AG04450 (cell line): ENCODE measurements around the gene WDR77. TPM values are rescaled to one million over a fixed set of nuclear protein-coding genes. Genes with fewer than 3 reads are reported as not detected.

Source experiments
- CTCF ChIA-PET: fragments of 300-600, 350-600 bp; formaldehyde crosslinking; extraction: SDS; loops from one replicate; lab custom pipeline; 2022; ENCODE audit warnings: antibody characterized with exemption, inconsistent platforms; lab: Charles Lee
- POLR2A ChIA-PET: fragments of 350-600 bp; formaldehyde crosslinking; extraction: SDS; loops from one replicate; lab custom pipeline; 2021; ENCODE audit warnings: antibody characterized with exemption, inconsistent platforms; lab: Yijun Ruan, JAX
- DNase-seq: peaks from one replicate; pipeline ENCODE4 v3.0.0-alpha.2; 2011; ENCODE audit warnings: low read depth, low spot score
- H3K27ac ChIP-seq: one replicate; pipeline ENCODE4 v1.5.1; 2012; ENCODE audit warnings: low read depth, low read length, control low read depth
- H3K27me3 ChIP-seq: one replicate; pipeline ENCODE4 v1.6.0; 2012; ENCODE audit warnings: low read length; ENCODE audit not compliant: control insufficient read depth, insufficient read depth
- H3K4me3 ChIP-seq: 2 replicates; pipeline ENCODE4 v1.5.1; 2011; ENCODE audit warnings: mild to moderate bottlenecking, low read depth, low read length, control low read depth
- H3K9me3 ChIP-seq: 2 replicates; pipeline ENCODE4 v1.5.1; 2012; ENCODE audit warnings: low read length; ENCODE audit not compliant: control insufficient read depth, insufficient read depth
- polyA plus RNA-seq: library from polyadenylated mRNA; depleted of rRNA; stranded (reverse); fragments of >200 nt; gene quantifications from 2 replicates; pipeline ENCODE4 v1.2.3, GENCODE V29; 2011
- TF ChIP-seq, protein P1 (sequence below): IDR thresholded peaks from 2 replicates; pipeline ENCODE4 v1.5.1; 2011; ENCODE audit warnings: low read depth, low read length, control low read depth, inconsistent platforms

Gene WDR77
- polyA plus RNA-seq, 1 experiment = 86.9 TPM

DNA sequence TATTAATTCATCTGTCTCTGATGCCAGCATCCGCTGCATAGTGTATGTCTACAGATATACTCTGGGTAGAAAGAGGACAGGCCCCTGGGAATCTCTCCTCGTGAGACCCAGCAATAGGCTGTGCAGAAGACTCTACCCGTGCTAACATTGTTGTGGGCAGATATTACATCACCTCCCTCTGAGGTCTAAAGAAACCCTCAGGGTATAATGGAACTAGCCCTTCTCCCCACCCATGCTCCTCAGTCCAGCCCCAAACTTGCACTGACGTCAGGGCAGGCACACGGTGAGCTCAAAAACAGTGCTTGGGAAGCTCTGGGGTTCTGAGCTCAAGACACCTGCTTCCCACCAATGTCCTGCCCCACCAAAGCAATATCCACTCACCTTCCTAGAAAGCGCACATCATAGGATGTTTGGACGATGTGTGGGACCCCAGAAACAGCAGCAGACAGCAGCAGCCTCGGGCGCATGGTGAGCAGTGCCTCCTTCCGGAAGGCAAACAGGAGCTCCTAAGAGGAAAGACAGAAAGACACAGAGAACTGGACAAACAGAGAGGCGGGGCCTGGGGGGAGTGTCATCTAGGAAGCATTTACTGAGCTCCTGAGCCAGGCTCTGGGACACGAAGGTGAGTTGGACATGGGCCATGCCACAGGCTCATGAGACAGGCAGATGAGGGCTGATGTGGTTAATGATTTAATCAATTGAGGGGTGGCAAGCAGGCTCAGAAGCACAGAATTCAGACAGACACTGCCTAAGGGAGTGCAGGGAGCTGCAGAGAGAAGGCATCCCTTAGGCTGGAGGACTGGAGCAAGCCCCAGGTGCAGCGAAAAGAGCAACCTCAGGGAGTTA, 26.3 kb downstream of the WDR77 start:
- H3K9me3 ChIP-seq = no peaks in the 10 kb centered on the region
- H3K27ac ChIP-seq = no peak overlapping the region
- TF ChIP-seq, protein P1, sequence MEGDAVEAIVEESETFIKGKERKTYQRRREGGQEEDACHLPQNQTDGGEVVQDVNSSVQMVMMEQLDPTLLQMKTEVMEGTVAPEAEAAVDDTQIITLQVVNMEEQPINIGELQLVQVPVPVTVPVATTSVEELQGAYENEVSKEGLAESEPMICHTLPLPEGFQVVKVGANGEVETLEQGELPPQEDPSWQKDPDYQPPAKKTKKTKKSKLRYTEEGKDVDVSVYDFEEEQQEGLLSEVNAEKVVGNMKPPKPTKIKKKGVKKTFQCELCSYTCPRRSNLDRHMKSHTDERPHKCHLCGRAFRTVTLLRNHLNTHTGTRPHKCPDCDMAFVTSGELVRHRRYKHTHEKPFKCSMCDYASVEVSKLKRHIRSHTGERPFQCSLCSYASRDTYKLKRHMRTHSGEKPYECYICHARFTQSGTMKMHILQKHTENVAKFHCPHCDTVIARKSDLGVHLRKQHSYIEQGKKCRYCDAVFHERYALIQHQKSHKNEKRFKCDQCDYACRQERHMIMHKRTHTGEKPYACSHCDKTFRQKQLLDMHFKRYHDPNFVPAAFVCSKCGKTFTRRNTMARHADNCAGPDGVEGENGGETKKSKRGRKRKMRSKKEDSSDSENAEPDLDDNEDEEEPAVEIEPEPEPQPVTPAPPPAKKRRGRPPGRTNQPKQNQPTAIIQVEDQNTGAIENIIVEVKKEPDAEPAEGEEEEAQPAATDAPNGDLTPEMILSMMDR = no peak
- ChIA-PET CTCF (interaction anchor here (0.6 kb wide), 1 partner anchor 23 kb away, joined by 3 read pairs; no protein-coding TSS in a partner anchor), POLR2A (no interaction called here)
- H3K4me3 ChIP-seq = no peak overlapping the region
- DNase-seq = no peak
- peaks cover 8% of the 10 kb centered on the region for H3K27me3 ChIP-seq

DNA sequence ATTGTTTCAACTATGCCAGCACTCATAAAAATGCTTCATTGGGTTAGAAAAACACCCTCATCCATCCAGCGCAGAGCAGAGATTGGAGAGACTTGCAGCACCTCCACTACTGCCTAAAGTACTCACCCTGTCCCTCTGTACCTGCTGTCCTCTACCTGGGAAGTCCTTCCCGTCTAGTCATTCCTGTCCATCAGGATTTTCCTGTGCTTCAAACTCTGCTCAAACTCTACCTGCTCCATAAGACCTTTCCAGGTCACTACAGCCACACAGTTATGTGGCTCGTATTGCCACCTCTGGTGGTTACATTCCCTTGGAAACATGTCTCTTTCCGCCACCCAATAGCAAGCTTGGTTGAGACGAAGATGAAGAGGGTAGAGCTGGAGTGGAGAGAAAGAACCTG, 28.7 kb downstream of the WDR77 start:
- Histone ChIP-seq H3K27me3 (peaks cover 7% of the 10 kb centered on the region), H3K4me3 (no peak overlapping the region), H3K9me3 (no peaks in the 10 kb centered on the region), H3K27ac (no peak overlapping the region)
- DNase-seq = no peak
- ChIA-PET CTCF (interaction anchor here (1.5 kb wide), 1 partner anchor 19 kb away, joined by 4 read pairs; no protein-coding TSS in a partner anchor), POLR2A (no interaction called here)
- TF ChIP-seq, protein P1 = no peak

DNA sequence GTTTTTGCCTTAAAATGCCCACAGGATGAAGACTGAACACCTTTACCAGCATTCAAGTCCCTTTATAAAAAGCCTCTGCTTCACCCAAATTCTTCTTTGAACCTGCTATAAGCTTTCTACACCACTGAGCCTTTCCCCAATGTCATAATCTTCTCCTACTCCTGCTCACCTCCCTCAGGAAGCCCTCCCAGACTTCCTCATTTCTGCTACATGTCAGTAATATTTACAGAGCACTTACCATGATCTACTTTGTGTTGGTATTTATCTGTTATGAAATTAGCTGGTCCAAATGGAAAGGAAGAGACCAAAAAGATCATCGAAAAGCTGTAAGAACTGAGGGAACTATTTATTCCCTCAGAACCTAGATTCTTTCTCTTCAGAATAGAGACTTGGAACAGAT, 30.0 kb downstream of the WDR77 start:
- POLR2A ChIA-PET = no interaction called here
- Histone ChIP-seq H3K9me3 (no peaks in the 10 kb centered on the region), H3K4me3 (no peak overlapping the region), H3K27ac (no peak overlapping the region), H3K27me3 (peaks cover 6% of the 10 kb centered on the region)
- CTCF ChIA-PET = interaction anchor here (1.5 kb wide), 1 partner anchor 18 kb away, joined by 4 read pairs; no protein-coding TSS in a partner anchor
- DNase-seq = no peak
- TF ChIP-seq, protein P1 = no peak

DNA sequence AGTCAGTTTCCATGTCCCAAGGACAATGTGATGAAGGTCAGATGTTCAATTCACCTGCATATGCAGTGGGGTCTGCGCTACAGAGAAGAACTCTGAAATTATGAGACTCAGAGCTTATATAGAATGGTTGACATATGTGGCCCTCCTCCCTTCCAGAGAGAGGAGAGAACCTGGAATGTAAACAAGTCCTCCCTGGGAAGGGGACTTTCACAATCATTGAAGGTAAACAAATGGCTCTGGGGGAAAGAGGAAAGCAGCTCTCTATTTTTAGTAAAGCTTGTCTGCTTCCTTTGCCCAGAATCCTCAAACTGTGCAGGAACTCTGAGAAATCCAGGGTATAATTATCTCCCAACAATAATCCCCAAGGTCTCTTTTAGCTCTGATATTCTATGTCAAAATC, 31.3 kb downstream of the WDR77 start:
- ChIA-PET POLR2A (interaction anchor here (1.1 to 1.4 kb wide), 3 partner anchors 11 to 227 kb away, joined by 3 to 6 read pairs (median 5); no protein-coding TSS in a partner anchor), CTCF (interaction anchor here (1.1 to 3.1 kb wide), 3 partner anchors 11 to 20 kb away, joined by 3 to 40 read pairs (median 3); no protein-coding TSS in a partner anchor)
- H3K27ac ChIP-seq = no peak overlapping the region

More for the DNA sequence above, 31.3 kb downstream of the WDR77 start:
- H3K9me3 ChIP-seq = no peaks in the 10 kb centered on the region
- DNase-seq = peak; percentile 50
- peaks cover 6% of the 10 kb centered on the region for H3K27me3 ChIP-seq
- H3K4me3 ChIP-seq = no peak overlapping the region
- TF ChIP-seq, protein P1 = no peak
